IMR-90 (cell line): ENCODE measurements around the gene SPATS2L. TPM values are rescaled to one million over a fixed set of nuclear protein-coding genes. Genes with fewer than 3 reads are reported as not detected.

Source experiments
- ATAC-seq: fragments of 200-7000 bp; cut with Tn5 transposase; 2 replicates; pipeline ENCODE4 v1.9.1; 2020; ENCODE audit warnings: low read depth, mild to moderate bottlenecking, moderate library complexity
- BruUV-seq: library from RNA; stranded (reverse); fragments of 400-500 nt; replicated peaks from 2 replicates; lab custom pipeline; 2021; lab: Mats Ljungman, UMichigan
- CTCF ChIA-PET: fragments of 300-600 bp; formaldehyde crosslinking; extraction: SDS; loops from one replicate; lab custom pipeline; 2021; ENCODE audit warnings: antibody characterized with exemption; lab: Yijun Ruan, JAX
- POLR2A ChIA-PET: fragments of 300-600 bp; sonication (Branson Sonifier 250); formaldehyde crosslinking; loops from one replicate; lab custom pipeline; 2022; ENCODE audit warnings: antibody characterized with exemption; ENCODE audit not compliant: unreplicated experiment; lab: Charles Lee
- DNase-seq: peaks from one replicate; pipeline ENCODE4 v3.0.0; 2013
- H2AFZ ChIP-seq: replicated peaks from 2 replicates; pipeline ENCODE3; 2013; ENCODE audit warnings: low read length, mild to moderate bottlenecking; ENCODE audit not compliant: poor library complexity
- H2AK5ac ChIP-seq: 2 replicates; pipeline ENCODE4 v1.6.1; 2013; ENCODE audit warnings: low read depth, low read length, inconsistent platforms
- H2AK9ac ChIP-seq: replicated peaks from 2 replicates; pipeline ENCODE3; 2013; ENCODE audit warnings: mild to moderate bottlenecking, low read depth, low read length, moderate library complexity; ENCODE audit not compliant: poor library complexity
- H2BK120ac ChIP-seq: 2 replicates; pipeline ENCODE4 v1.6.1; 2013; ENCODE audit warnings: low read depth, low read length, inconsistent platforms
- H2BK15ac ChIP-seq: 3 replicates; pipeline ENCODE4 v1.6.1; 2013; ENCODE audit warnings: low read depth, low read length, inconsistent platforms
- H2BK20ac ChIP-seq: 2 replicates; pipeline ENCODE4 v1.6.1; 2013; ENCODE audit warnings: low read depth, mild to moderate bottlenecking, inconsistent platforms, low read length, moderate library complexity
- H2BK5ac ChIP-seq: 2 replicates; pipeline ENCODE4 v1.6.1; 2013; ENCODE audit warnings: mild to moderate bottlenecking, low read depth, low read length, inconsistent platforms; ENCODE audit not compliant: poor library complexity, severe bottlenecking
- H3K14ac ChIP-seq: replicated peaks from 2 replicates; pipeline ENCODE4 v1.6.1; 2013; ENCODE audit warnings: low read depth, low read length, inconsistent platforms
- H3K18ac ChIP-seq: 2 replicates; pipeline ENCODE4 v1.6.1; 2013; ENCODE audit warnings: low read depth, low read length, control low read depth
- H3K23ac ChIP-seq: 2 replicates; pipeline ENCODE4 v1.6.1; 2013; ENCODE audit warnings: low read depth, low read length, inconsistent platforms
- H3K27ac ChIP-seq: 2 replicates; pipeline ENCODE4 v1.5.1; 2013; ENCODE audit warnings: mild to moderate bottlenecking, control low read depth, low read length; ENCODE audit not compliant: insufficient read depth
- H3K27me3 ChIP-seq: 2 replicates; pipeline ENCODE4 v1.6.1; 2013; ENCODE audit warnings: low read length; ENCODE audit not compliant: control insufficient read depth, insufficient read depth
- H3K36me3 ChIP-seq: 2 replicates; pipeline ENCODE4 v1.6.1; 2013; ENCODE audit warnings: low read length, mixed read lengths; ENCODE audit not compliant: control insufficient read depth, insufficient read depth
- H3K4ac ChIP-seq: 2 replicates; pipeline ENCODE4 v1.6.1; 2013; ENCODE audit warnings: low read depth, low read length, inconsistent platforms
- H3K4me1 ChIP-seq: 2 replicates; pipeline ENCODE4 v1.6.1; 2013; ENCODE audit warnings: low read length, mixed read lengths; ENCODE audit not compliant: control insufficient read depth, insufficient read depth
- H3K4me2 ChIP-seq: 2 replicates; pipeline ENCODE4 v1.6.1; 2013; ENCODE audit warnings: low read depth, mild to moderate bottlenecking, control low read depth, low read length, moderate library complexity
- H3K4me3 ChIP-seq: 2 replicates; pipeline ENCODE4 v1.5.1; 2013; ENCODE audit warnings: low read depth, mild to moderate bottlenecking, control low read depth, low read length, moderate library complexity; ENCODE audit not compliant: insufficient read depth
- H3K56ac ChIP-seq: 2 replicates; pipeline ENCODE4 v1.6.1; 2013; ENCODE audit warnings: low read length, inconsistent platforms; ENCODE audit not compliant: insufficient read depth; ENCODE audit errors: extremely low read depth
- H3K79me1 ChIP-seq, 2 experiments: 2 replicates each; pipeline ENCODE4 v1.6.1; 2013; ENCODE audit warnings: low read length in 2 of 2, inconsistent platforms in 1 of 2, low read depth in 1 of 2
- H3K9ac ChIP-seq: 2 replicates; pipeline ENCODE4 v1.6.1; 2013; ENCODE audit warnings: low read depth, low read length, control low read depth
- H3K9me1 ChIP-seq: 2 replicates; pipeline ENCODE4 v1.6.1; 2013; ENCODE audit warnings: low read length, inconsistent platforms; ENCODE audit not compliant: insufficient read depth
- H3K9me3 ChIP-seq: 2 replicates; pipeline ENCODE4 v1.6.1; 2013; ENCODE audit warnings: low read length; ENCODE audit not compliant: control insufficient read depth, insufficient read depth
- H4K20me1 ChIP-seq: 2 replicates; pipeline ENCODE4 v1.6.1; 2013; ENCODE audit warnings: low read length, inconsistent platforms; ENCODE audit not compliant: insufficient read depth
- H4K5ac ChIP-seq: 2 replicates; pipeline ENCODE4 v1.6.1; 2013; ENCODE audit warnings: mild to moderate bottlenecking, low read depth, low read length, control low read depth
- H4K8ac ChIP-seq, 2 experiments: 2 replicates each; pipeline ENCODE4 v1.6.1; 2013; ENCODE audit warnings: low read depth in 2 of 2, low read length in 2 of 2, control low read depth in 1 of 2, inconsistent platforms in 1 of 2
- H4K91ac ChIP-seq: 2 replicates; pipeline ENCODE4 v1.6.1; 2013; ENCODE audit warnings: low read depth, low read length, inconsistent platforms; ENCODE audit not compliant: insufficient read depth
- CEBPB ChIP-seq: IDR thresholded peaks from 2 replicates; pipeline ENCODE4 v1.6.1; 2012; ENCODE audit warnings: low read depth, low read length, improper control_type of control experiment
- MAZ ChIP-seq: IDR thresholded peaks from 2 replicates; pipeline ENCODE4 v1.6.1; 2012; ENCODE audit warnings: low read depth, mild to moderate bottlenecking, low read length, improper control_type of control experiment, moderate library complexity, borderline replicate concordance
- MXI1 ChIP-seq: IDR thresholded peaks from 2 replicates; pipeline ENCODE4 v1.6.1; 2012; ENCODE audit warnings: low read depth, mild to moderate bottlenecking, low read length, moderate library complexity, borderline replicate concordance
- WGBS, 2 experiments: methylation state at CpG; one replicate each; pipeline versions ENCODE4 v1.1.5 to v1.1.7; 2013; ENCODE audit warnings: missing lambda C conversion rate in 2 of 2; ENCODE audit not compliant: insufficient read length in 1 of 2; ENCODE audit errors: extremely low coverage in 2 of 2; 5-methylcytosine and 5-hydroxymethylcytosine counted together
- dilution Hi-C: fragments of 300-500 bp; cut with HindIII; formaldehyde crosslinking; loops from one replicate; pipeline ENCODE4 v1.14.3; 2018; ENCODE audit warnings: low sequenced_read_pairs; ENCODE audit not compliant: unreplicated experiment
- in situ Hi-C: fragments of 300-500 bp; cut with MboI; formaldehyde crosslinking; loops from 3 replicates; pipeline ENCODE4 v1.14.3; 2019; ENCODE audit warnings: low sequenced_read_pairs, inconsistent platforms, mixed read lengths
- intact Hi-C: fragments of 100-400 bp; cut with micrococcal nuclease; formaldehyde crosslinking; loops from 2 replicates; pipeline ENCODE4 v1.10.0; 2022
- polyA plus RNA-seq, 3 experiments: library from polyadenylated mRNA; depleted of rRNA; stranded (reverse); fragments of >200 nt; gene quantifications; 2 replicates each; pipeline ENCODE4 v1.2.3, GENCODE V29; 2012; ENCODE audit warnings: low replicate concordance in 1 of 3
- total RNA-seq: library from RNA; depleted of rRNA; stranded (reverse); fragments of >200 nt; gene quantifications from 2 replicates; pipeline ENCODE4 v1.2.3, GENCODE V29; 2012

Gene SPATS2L
- total and polyA plus RNA-seq, 2 of the 4 experiments (the other 2 are of a cell fraction) = 118 to 155 TPM

- Histone ChIP-seq H2AFZ (no peak overlapping the region), H3K79me1 (peaks cover 11 to 21% of the 10 kb centered on the region in 2 experiments; a peak in 3 of 4 replicates), H3K56ac (no peak overlapping the region), H2AK9ac (no peak overlapping the region), H4K5ac (no peak overlapping the region), H3K36me3 (no peaks in the 10 kb centered on the region), H2AK5ac (no peak overlapping the region), H3K9me3 (no peaks in the 10 kb centered on the region), H2BK120ac (no peak overlapping the region), H2BK5ac (no peak overlapping the region), H3K14ac (no peak overlapping the region), H3K4me1 (no peaks in the 10 kb centered on the region), H3K4me2 (no peak overlapping the region), H4K8ac (no peak overlapping the region), H3K27me3 (peaks cover 12% of the 10 kb centered on the region), H3K4ac (no peak overlapping the region), H2BK15ac (no peak overlapping the region), H4K91ac (no peak overlapping the region), H3K9me1 (no peaks in the 10 kb centered on the region), H3K27ac (no peak overlapping the region), H2BK20ac (no peak overlapping the region), H3K18ac (no peak overlapping the region), H4K20me1 (no peaks in the 10 kb centered on the region), H3K23ac (no peak overlapping the region), H3K9ac (no peak overlapping the region), H3K4me3 (no peak overlapping the region)
- in situ Hi-C loops = no loop called here
- ATAC-seq = no peak
- BruUV-seq = no TSS peak
- DNase-seq = no peak
- intact Hi-C loops = no loop called here
- dilution Hi-C loops = no loop called here
- 88% methylated on average over 1 of the region's 3 CpGs; no CpG with 5 or more reads in 1 of the 2 experiments for WGBS, 2 experiments
- CTCF ChIA-PET = no interaction called here
- TF ChIP-seq MAZ (no peak), CEBPB (no peak), MXI1 (no peak)
- POLR2A ChIA-PET = no interaction called here
These were observed 216.7 kb downstream of the SPATS2L start for GRCh38 chr2:200523158-200523557.
